Esophagus (tissue), 2 donors: ENCODE measurements around the gene CAGE1. TPM values are rescaled to one million over a fixed set of nuclear protein-coding genes. Genes with fewer than 3 reads are reported as not detected.

Source experiments
- H3K27ac ChIP-seq, 2 donors: one replicate each; pipeline ENCODE4 v1.5.1; 2013; ENCODE audit warnings: low read depth in 2 of 2, mild to moderate bottlenecking in 2 of 2, inconsistent platforms in 1 of 2, low read length in 1 of 2, moderate library complexity in 1 of 2
- H3K27me3 ChIP-seq, 2 donors: one replicate each; pipeline ENCODE4 v1.6.1; 2013; ENCODE audit warnings: low read length in 2 of 2, control low read depth in 1 of 2, mild to moderate bottlenecking in 1 of 2; ENCODE audit not compliant: insufficient read depth in 2 of 2, control insufficient read depth in 1 of 2
- H3K36me3 ChIP-seq, 2 donors: one replicate each; pipeline ENCODE4 v1.6.1; 2013; ENCODE audit warnings: low read length in 1 of 2; ENCODE audit not compliant: control insufficient read depth in 2 of 2, insufficient read depth in 2 of 2
- H3K4me1 ChIP-seq, 2 donors: one replicate each; pipeline ENCODE4 v1.6.1; 2013; ENCODE audit warnings: low read length in 1 of 2; ENCODE audit not compliant: control insufficient read depth in 2 of 2, insufficient read depth in 2 of 2
- H3K4me3 ChIP-seq, 2 donors: one replicate each; pipeline ENCODE4 v1.5.1; 2013; ENCODE audit warnings: low read length in 2 of 2, mild to moderate bottlenecking in 2 of 2, low read depth in 1 of 2, moderate library complexity in 1 of 2
- H3K9me3 ChIP-seq, 2 donors: one replicate each; pipeline ENCODE4 v1.6.1; 2013; ENCODE audit warnings: mild to moderate bottlenecking in 2 of 2, low read depth in 1 of 2, low read length in 1 of 2, moderate library complexity in 1 of 2; ENCODE audit not compliant: control insufficient read depth in 2 of 2, insufficient read depth in 1 of 2
- WGBS, 2 donors: extraction: QIAGEN DNeasy Blood & Tissue Kit; methylation state at CpG; one replicate each; pipeline ENCODE4 v1.1.7; 2013; 5-methylcytosine and 5-hydroxymethylcytosine counted together
- polyA plus RNA-seq, 2 donors: library from polyadenylated mRNA; stranded (reverse); fragments of 200-250 nt; gene quantifications; one replicate each; pipeline ENCODE4 v1.2.3, GENCODE V29; 2013
- donor health status: healthy with polysubstance abuse.
- donor health status: Bipolar disorder and iron deficiency.

Gene CAGE1
- polyA plus RNA-seq, 2 donors = 0.02 TPM

DNA sequence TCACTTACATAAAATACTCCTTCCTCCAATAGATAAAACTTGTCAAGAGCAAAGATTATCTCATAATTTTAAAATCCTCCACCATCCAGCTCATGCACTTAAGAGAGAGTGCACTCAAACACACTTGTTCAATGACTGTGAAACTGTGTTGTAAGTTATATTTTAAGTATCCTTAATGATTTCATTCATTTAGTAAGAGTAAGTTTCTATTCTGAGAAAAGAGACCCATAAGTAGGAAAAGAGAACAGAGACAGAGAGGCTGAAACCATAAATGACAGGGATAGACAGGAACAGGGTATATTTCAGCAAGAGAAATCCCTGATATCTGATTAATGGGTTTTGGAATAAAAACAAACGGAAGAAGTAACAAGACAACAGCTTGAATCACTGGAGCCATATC, 84.7 kb downstream of the CAGE1 start:
- no peak overlapping the region for H3K27ac ChIP-seq
- no peaks in the 10 kb centered on the region for H3K4me1 ChIP-seq
- WGBS, 2 donors = 61 to 78% methylated on average over 1 of the region's 1 CpG
- H3K9me3 ChIP-seq = no peaks in the 10 kb centered on the region
- H3K36me3 ChIP-seq = peaks cover 12 to 13% of the 10 kb centered on the region in 2 donors
- no peak overlapping the region for H3K4me3 ChIP-seq
- no peaks in the 10 kb centered on the region for H3K27me3 ChIP-seq

GRCh38 chr6:7301702-7302101, 87.8 kb downstream of the CAGE1 start:
- H3K27me3 ChIP-seq = no peaks in the 10 kb centered on the region
- no peak overlapping the region for H3K27ac ChIP-seq
- no peaks in the 10 kb centered on the region for H3K4me1 ChIP-seq
- 80 to 90% methylated on average over 7 of the region's 7 CpGs for WGBS, 2 donors
- H3K36me3 ChIP-seq = peaks cover 8 to 17% of the 10 kb centered on the region in 2 donors
- no peaks in the 10 kb centered on the region for H3K9me3 ChIP-seq
- H3K4me3 ChIP-seq = no peak overlapping the region

GRCh38 chr6:7300926-7301325, 88.6 kb downstream of the CAGE1 start:
- 84 to 86% methylated on average over 5 of the region's 5 CpGs for WGBS, 2 donors

DNA sequence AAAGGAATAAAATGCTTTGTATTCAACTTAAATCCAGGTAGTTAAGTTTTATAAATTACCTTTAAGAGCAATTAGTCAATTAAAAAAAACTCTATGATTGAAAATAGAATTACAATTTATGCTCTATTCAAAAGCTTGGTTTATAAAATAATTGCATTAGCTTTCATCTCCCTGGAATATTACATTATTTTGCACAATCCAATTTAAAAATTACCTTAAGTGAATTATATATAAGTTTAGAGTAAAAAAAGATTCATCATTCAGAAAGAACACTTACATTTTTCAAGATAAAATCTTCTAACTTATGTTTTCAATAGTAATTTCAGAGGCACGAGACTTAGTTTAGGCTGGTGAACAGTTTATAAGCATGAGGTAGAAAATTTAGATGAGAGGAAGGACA, 91.4 kb downstream of the CAGE1 start:
- 86 to 96% methylated on average over 1 of the region's 1 CpG for WGBS, 2 donors
- no peak overlapping the region for H3K27ac ChIP-seq
- peaks cover 10 to 17% of the 10 kb centered on the region in 2 donors for H3K36me3 ChIP-seq
- no peaks in the 10 kb centered on the region for H3K4me1 ChIP-seq
- no peak overlapping the region for H3K4me3 ChIP-seq
- no peaks in the 10 kb centered on the region for H3K9me3 ChIP-seq
- no peaks in the 10 kb centered on the region for H3K27me3 ChIP-seq

More at GRCh38 chr6:7300926-7301325, 88.6 kb downstream of the CAGE1 start:
- Histone ChIP-seq H3K36me3 (peaks cover 8 to 17% of the 10 kb centered on the region in 2 donors), H3K4me3 (no peak overlapping the region), H3K27me3 (no peaks in the 10 kb centered on the region), H3K27ac (no peak overlapping the region), H3K4me1 (no peaks in the 10 kb centered on the region), H3K9me3 (no peaks in the 10 kb centered on the region)

GRCh38 chr6:7296602-7297001, 92.9 kb downstream of the CAGE1 start:
- no peaks in the 10 kb centered on the region for H3K4me1 ChIP-seq
- peaks cover 8 to 18% of the 10 kb centered on the region in 2 donors for H3K36me3 ChIP-seq
- 92 to 98% methylated on average over 2 of the region's 2 CpGs for WGBS, 2 donors
- H3K4me3 ChIP-seq = no peak overlapping the region
- H3K27me3 ChIP-seq = no peaks in the 10 kb centered on the region
- H3K27ac ChIP-seq = no peak overlapping the region
- no peaks in the 10 kb centered on the region for H3K9me3 ChIP-seq

- WGBS, 2 donors = 91% methylated on average over 3 of the region's 3 CpGs
- H3K9me3 ChIP-seq = no peaks in the 10 kb centered on the region
- H3K36me3 ChIP-seq = peaks cover 4 to 16% of the 10 kb centered on the region in 2 donors
- no peak overlapping the region for H3K27ac ChIP-seq
- H3K4me3 ChIP-seq = no peak overlapping the region
- H3K27me3 ChIP-seq = no peaks in the 10 kb centered on the region
- H3K4me1 ChIP-seq = no peaks in the 10 kb centered on the region
Measured at GRCh38 chr6:7295916-7296315, 93.6 kb downstream of the CAGE1 start.

- Histone ChIP-seq H3K9me3 (no peaks in the 10 kb centered on the region), H3K36me3 (peaks cover 2 to 8% of the 10 kb centered on the region in 2 donors), H3K27ac (no peak overlapping the region), H3K4me1 (no peaks in the 10 kb centered on the region), H3K27me3 (no peaks in the 10 kb centered on the region), H3K4me3 (no peak overlapping the region)
- WGBS, 2 donors = 81 to 85% methylated on average over 6 of the region's 6 CpGs
Measured at GRCh38 chr6:7292596-7293255, 96.8 kb downstream of the CAGE1 start.

GRCh38 chr6:7290079-7290478, 99.5 kb downstream of the CAGE1 start:
- no peaks in the 10 kb centered on the region for H3K9me3 ChIP-seq
- H3K27ac ChIP-seq = no peak overlapping the region
- H3K4me3 ChIP-seq = no peak overlapping the region
- H3K27me3 ChIP-seq = no peaks in the 10 kb centered on the region
- WGBS, 2 donors = 55 to 67% methylated on average over 1 of the region's 1 CpG
- no peaks in the 10 kb centered on the region for H3K4me1 ChIP-seq
- H3K36me3 ChIP-seq = peaks cover 4% of the 10 kb centered on the region in 2 donors

DNA sequence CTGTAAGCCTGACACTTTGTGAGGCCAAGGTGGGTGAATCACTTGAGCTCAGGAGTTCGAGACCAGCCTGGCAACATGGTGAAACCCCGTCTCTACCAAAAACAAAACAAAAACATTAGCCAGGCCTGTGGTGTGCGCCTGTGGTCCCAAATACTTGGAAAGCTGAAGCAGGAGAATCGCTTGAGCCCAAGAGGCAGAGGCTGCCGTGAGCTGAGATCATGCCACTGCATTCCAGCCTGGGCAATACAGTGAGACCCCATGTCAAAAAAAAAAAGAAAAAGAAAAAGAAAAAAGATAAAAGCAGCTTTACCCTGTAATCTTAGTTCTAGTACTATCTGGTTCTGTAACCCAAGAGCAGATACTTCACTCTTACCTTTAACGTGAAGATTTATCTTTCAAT, 104.1 kb downstream of the CAGE1 start:
- WGBS, 2 donors = 94% methylated on average over 6 of the region's 6 CpGs
- Histone ChIP-seq H3K27ac (no peak overlapping the region), H3K4me3 (no peak overlapping the region), H3K4me1 (no peaks in the 10 kb centered on the region), H3K9me3 (no peaks in the 10 kb centered on the region), H3K27me3 (no peaks in the 10 kb centered on the region), H3K36me3 (peaks cover 0 to 9% of the 10 kb centered on the region in 2 donors)

DNA sequence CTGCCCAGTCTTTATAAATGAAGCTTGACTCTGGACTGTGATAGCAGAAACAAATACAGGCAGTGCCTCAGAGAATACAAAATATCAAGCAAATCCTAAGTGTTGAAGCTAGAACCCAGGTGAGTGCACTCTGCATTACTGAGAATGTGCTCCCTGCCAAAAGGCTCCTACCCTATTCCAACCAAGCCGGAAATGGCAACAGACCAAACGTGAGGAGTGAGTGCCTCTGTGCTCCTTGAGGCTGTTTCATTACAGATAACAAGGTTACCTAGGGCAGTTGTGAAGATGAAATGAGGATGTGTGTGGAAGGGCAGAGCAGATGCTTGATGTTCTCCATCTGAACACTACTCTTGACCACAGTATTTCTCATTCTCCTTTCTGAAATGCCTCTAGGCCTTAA, 105.9 kb downstream of the CAGE1 start:
- Histone ChIP-seq H3K4me3 (no peak overlapping the region), H3K27me3 (no peaks in the 10 kb centered on the region), H3K36me3 (peaks cover 0 to 9% of the 10 kb centered on the region in 2 donors), H3K9me3 (no peaks in the 10 kb centered on the region), H3K27ac (no peak overlapping the region), H3K4me1 (peaks cover 0 to 2% of the 10 kb centered on the region in 2 donors)
- 76 to 80% methylated on average over 2 of the region's 2 CpGs for WGBS, 2 donors
